H1 (cell line): ENCODE results near the gene NCKIPSD. TPM values are rescaled to one million over a fixed set of nuclear protein-coding genes. Genes with fewer than 3 reads are reported as not detected.

Source experiments
- ATF2 ChIP-seq: IDR thresholded peaks from 2 replicates; pipeline ENCODE4 v1.6.1; 2012; ENCODE audit warnings: low read length, inconsistent platforms
- CBX5 ChIP-seq: fragments of 300-800, 300-1000 bp; sonication (generic); IDR thresholded peaks from 2 replicates; pipeline ENCODE4 v1.7.1; 2016; ENCODE audit warnings: antibody characterized with exemption, low read length, low read depth
- CEBPB ChIP-seq: IDR thresholded peaks from 2 replicates; pipeline ENCODE4 v1.6.1; 2012; ENCODE audit warnings: low read depth, low read length
- EGR1 ChIP-seq: IDR thresholded peaks from 2 replicates; pipeline ENCODE4 v1.6.1; 2011; ENCODE audit warnings: low read depth, low read length, borderline replicate concordance
- NRF1 ChIP-seq: IDR thresholded peaks from 2 replicates; pipeline ENCODE4 v1.6.1; 2011; ENCODE audit warnings: mild to moderate bottlenecking, low read depth, low read length, improper control_type of control experiment
- SP2 ChIP-seq: IDR thresholded peaks from 2 replicates; pipeline ENCODE4 v1.6.1; 2012; ENCODE audit warnings: mild to moderate bottlenecking, low read length, inconsistent platforms
- TAF1 ChIP-seq: IDR thresholded peaks from 2 replicates; pipeline ENCODE4 v1.6.1; 2011; ENCODE audit warnings: mild to moderate bottlenecking, low read depth, low read length
- polyA plus RNA-seq, 7 experiments: library from polyadenylated mRNA; depleted of rRNA in 3 of 7; stranded (reverse) in 5 of 7; unstranded in 2 of 7; fragments of >200 nt in 5 of 7; fragments of 200-250 nt in 2 of 7; gene quantifications; 1 replicate in 5 of 7; 2 replicates in 1 of 7; 4 replicates in 1 of 7; pipeline versions ENCODE4 v1.2.1 to v1.2.3, GENCODE V29; 2011 to 2013; ENCODE audit warnings: missing spikeins in 2 of 7, mixed read lengths in 2 of 7
- total RNA-seq: library from RNA; stranded (reverse); fragmentation: NEBNext Ultra II Directional; extraction: Animal tissue kit (Norgen Biotek cat#: 25700); gene quantifications from 2 replicates; pipeline ENCODE4 v1.2.1, GENCODE V29; 2021

The NCKIPSD gene
- total and polyA plus RNA-seq, 2 of the 8 experiments (the other 6 are each of a cell fraction or from before 2014, with no cell fraction given), result 34.7 to 91.8 TPM

- TF ChIP-seq ATF2 (no peak), SP2 (no peak), CEBPB (no peak), NRF1 (no peak), EGR1 (no peak), CBX5 (no peak), TAF1 (no peak)
Observed at GRCh38 chr3:48679411-48680391, 6.0 kb downstream of the NCKIPSD start (continued).
